Smooth muscle cell (in vitro differentiated cells): ENCODE results near the gene OLFML2B. TPM values are rescaled to one million over a fixed set of nuclear protein-coding genes. Genes with fewer than 3 reads are reported as not detected.

Experiments used
- DNase-seq: peaks from one replicate; lab custom pipeline; 2025; ENCODE audit not compliant: unreplicated experiment; lab: John Stamatoyannopoulos, UW
- H2AFZ ChIP-seq: fragments of 200-600 bp; sonication (generic); 2 replicates; pipeline ENCODE4 v1.6.0; 2016; ENCODE audit warnings: antibody characterized with exemption, low read depth, mild to moderate bottlenecking
- H3F3A ChIP-seq: fragments of 200-600 bp; sonication (generic); 2 replicates; pipeline ENCODE4 v1.6.0; 2017; ENCODE audit warnings: antibody characterized with exemption, low read depth
- H3K27ac ChIP-seq: fragments of 200-600 bp; sonication (generic); 2 replicates; pipeline ENCODE4 v1.5.1; 2016; ENCODE audit warnings: low read depth, mild to moderate bottlenecking
- H3K27me3 ChIP-seq: fragments of 200-600 bp; sonication (generic); 2 replicates; pipeline ENCODE4 v1.6.1; 2016; ENCODE audit warnings: low read depth, mild to moderate bottlenecking
- H3K36me3 ChIP-seq: fragments of 200-600 bp; sonication (generic); 2 replicates; pipeline ENCODE4 v1.5.1; 2016; ENCODE audit warnings: low read depth
- H3K4me1 ChIP-seq: fragments of 200-600 bp; sonication (generic); 2 replicates; pipeline ENCODE4 v1.5.1; 2016; ENCODE audit warnings: low read depth
- H3K4me2 ChIP-seq: fragments of 200-600 bp; sonication (generic); 2 replicates; pipeline ENCODE4 v1.6.0; 2016; ENCODE audit warnings: mild to moderate bottlenecking
- H3K4me3 ChIP-seq: fragments of 200-600 bp; sonication (generic); 2 replicates; pipeline ENCODE4 v1.5.1; 2016; ENCODE audit warnings: mild to moderate bottlenecking
- H3K79me2 ChIP-seq: fragments of 200-600 bp; sonication (generic); 2 replicates; pipeline ENCODE4 v1.6.0; 2016; ENCODE audit warnings: low read depth, mild to moderate bottlenecking
- H3K9ac ChIP-seq: fragments of 200-600 bp; sonication (generic); 2 replicates; pipeline ENCODE4 v1.6.0; 2016; ENCODE audit warnings: low read depth
- H3K9me3 ChIP-seq: fragments of 200-600 bp; sonication (generic); replicated peaks from 2 replicates; pipeline ENCODE4 v1.5.1; 2016; ENCODE audit warnings: low read depth
- H4K20me1 ChIP-seq: fragments of 200-600 bp; sonication (generic); 2 replicates; pipeline ENCODE4 v1.6.0; 2016; ENCODE audit warnings: low read depth
- WGBS: methylation state at CpG from one replicate; pipeline ENCODE4 v1.1.7; 2016; ENCODE audit warnings: low lambda C conversion rate; 5-methylcytosine and 5-hydroxymethylcytosine counted together
- polyA plus RNA-seq: library from polyadenylated mRNA; unstranded; fragments of >200 nt; fragmentation: Nextera tagmentation; extraction: Ambion mirVana; gene quantifications from 2 replicates; pipeline ENCODE4 v1.2.1, GENCODE V29; 2016
- total RNA-seq: library from RNA; depleted of rRNA; stranded (reverse); fragments of >200 nt; gene quantifications from 2 replicates; pipeline ENCODE4 v1.2.3, GENCODE V29; 2014
- TF ChIP-seq, protein P1 (sequence below): fragments of 200-600 bp; sonication (generic); IDR thresholded peaks from 2 replicates; pipeline ENCODE4 v1.5.1; 2017; ENCODE audit warnings: borderline replicate concordance, mild to moderate bottlenecking, antibody characterized with exemption; ENCODE audit not compliant: insufficient read depth, poor library complexity, severe bottlenecking

OLFML2B gene
- total and polyA plus RNA-seq, 2 experiments from 2014 or later, result 5.9 to 9.7 TPM

DNA sequence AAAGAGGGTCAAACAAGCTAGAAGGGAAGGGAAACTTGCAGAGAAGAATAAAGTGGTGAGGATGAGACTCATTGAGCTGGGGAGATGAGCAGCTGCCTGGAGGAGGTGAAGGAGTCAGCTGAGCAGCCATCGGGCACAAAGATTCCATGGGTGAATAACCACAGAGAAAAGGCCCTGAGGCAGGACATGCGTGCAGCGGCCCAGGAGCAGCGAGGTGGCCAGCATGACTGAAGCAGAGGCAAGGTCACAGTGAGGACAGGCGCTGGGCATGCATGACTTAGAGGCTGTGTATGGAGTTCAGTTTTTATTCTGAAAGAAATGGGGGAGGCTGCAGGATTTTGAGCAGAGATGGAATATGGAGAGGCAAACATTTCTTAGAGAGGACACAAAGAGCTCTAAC lies 24.9 kb downstream of the OLFML2B start:
- no peaks in the 10 kb centered on the region for H3K9me3 ChIP-seq
- H3K4me3 ChIP-seq, result no peak overlapping the region
- no peaks in the 10 kb centered on the region for H3K36me3 ChIP-seq
- H3K4me2 ChIP-seq, result no peak overlapping the region
- no peak overlapping the region for H3K9ac ChIP-seq
- H3K27ac ChIP-seq, result no peak overlapping the region
- H4K20me1 ChIP-seq, result no peaks in the 10 kb centered on the region
- H3K27me3 ChIP-seq, result no peaks in the 10 kb centered on the region
- DNase-seq, result no peak
- H2AFZ ChIP-seq, result no peak overlapping the region
- no peaks in the 10 kb centered on the region for H3F3A ChIP-seq
- H3K4me1 ChIP-seq, result peaks cover 5% of the 10 kb centered on the region
- H3K79me2 ChIP-seq, result no peaks in the 10 kb centered on the region
- TF ChIP-seq, protein P1, sequence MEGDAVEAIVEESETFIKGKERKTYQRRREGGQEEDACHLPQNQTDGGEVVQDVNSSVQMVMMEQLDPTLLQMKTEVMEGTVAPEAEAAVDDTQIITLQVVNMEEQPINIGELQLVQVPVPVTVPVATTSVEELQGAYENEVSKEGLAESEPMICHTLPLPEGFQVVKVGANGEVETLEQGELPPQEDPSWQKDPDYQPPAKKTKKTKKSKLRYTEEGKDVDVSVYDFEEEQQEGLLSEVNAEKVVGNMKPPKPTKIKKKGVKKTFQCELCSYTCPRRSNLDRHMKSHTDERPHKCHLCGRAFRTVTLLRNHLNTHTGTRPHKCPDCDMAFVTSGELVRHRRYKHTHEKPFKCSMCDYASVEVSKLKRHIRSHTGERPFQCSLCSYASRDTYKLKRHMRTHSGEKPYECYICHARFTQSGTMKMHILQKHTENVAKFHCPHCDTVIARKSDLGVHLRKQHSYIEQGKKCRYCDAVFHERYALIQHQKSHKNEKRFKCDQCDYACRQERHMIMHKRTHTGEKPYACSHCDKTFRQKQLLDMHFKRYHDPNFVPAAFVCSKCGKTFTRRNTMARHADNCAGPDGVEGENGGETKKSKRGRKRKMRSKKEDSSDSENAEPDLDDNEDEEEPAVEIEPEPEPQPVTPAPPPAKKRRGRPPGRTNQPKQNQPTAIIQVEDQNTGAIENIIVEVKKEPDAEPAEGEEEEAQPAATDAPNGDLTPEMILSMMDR, result no peak
- 82% methylated on average over 5 of the region's 5 CpGs for WGBS

GRCh38 chr1:161997152-161997551 lies 26.5 kb downstream of the OLFML2B start:
- Histone ChIP-seq H3K4me3 (no peak overlapping the region), H3F3A (no peaks in the 10 kb centered on the region), H3K4me2 (no peak overlapping the region), H3K4me1 (no peaks in the 10 kb centered on the region), H3K9ac (no peak overlapping the region), H3K27ac (no peak overlapping the region), H2AFZ (no peak overlapping the region), H3K27me3 (no peaks in the 10 kb centered on the region), H3K36me3 (no peaks in the 10 kb centered on the region), H4K20me1 (no peaks in the 10 kb centered on the region), H3K79me2 (no peaks in the 10 kb centered on the region), H3K9me3 (no peaks in the 10 kb centered on the region)
- WGBS, result 92% methylated on average over 1 of the region's 1 CpG
- DNase-seq, result no peak
- TF ChIP-seq, protein P1, result no peak

DNA sequence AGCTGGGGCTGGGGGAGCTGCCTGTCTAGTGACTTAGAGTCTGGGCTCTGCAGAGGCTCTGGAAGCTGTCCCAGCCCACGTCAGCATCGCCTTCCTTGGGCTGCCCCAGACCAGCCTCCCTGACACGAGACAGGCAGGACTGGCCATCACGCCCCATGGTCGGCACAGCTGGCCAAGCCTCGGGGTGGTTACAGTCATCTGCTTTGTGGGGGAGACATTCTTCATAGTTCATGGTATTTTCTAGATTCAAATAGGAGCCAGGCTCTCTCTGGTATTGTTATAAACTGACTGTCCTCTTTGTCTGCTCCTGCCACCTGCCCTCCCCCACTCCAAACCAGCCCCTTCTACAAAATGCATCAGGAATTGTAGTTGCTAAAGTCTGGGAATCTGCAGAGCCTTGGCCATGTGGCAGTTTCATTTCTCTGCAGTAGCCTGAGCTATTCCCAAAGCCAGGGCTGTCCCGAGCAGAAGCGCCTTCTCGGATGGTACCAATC lies 29.4 kb downstream of the OLFML2B start:
- Histone ChIP-seq H3F3A (no peaks in the 10 kb centered on the region), H3K4me2 (peak overlapping the region; percentile 45), H2AFZ (no peak overlapping the region), H3K9ac (no peak overlapping the region), H3K27me3 (no peaks in the 10 kb centered on the region), H3K36me3 (no peaks in the 10 kb centered on the region), H3K27ac (peak overlapping the region; percentile 35), H3K4me1 (no peaks in the 10 kb centered on the region), H3K9me3 (no peaks in the 10 kb centered on the region), H3K79me2 (no peaks in the 10 kb centered on the region), H4K20me1 (no peaks in the 10 kb centered on the region), H3K4me3 (no peak overlapping the region)
- TF ChIP-seq, protein P1, result no peak
- 34% methylated on average over 9 of the region's 9 CpGs for WGBS
- no peak for DNase-seq

GRCh38 chr1:161993576-161993975 lies 30.1 kb downstream of the OLFML2B start:
- Histone ChIP-seq H3K4me1 (no peaks in the 10 kb centered on the region), H3K9ac (no peak overlapping the region), H2AFZ (no peak overlapping the region), H3K9me3 (no peaks in the 10 kb centered on the region), H3K27me3 (no peaks in the 10 kb centered on the region), H3K4me3 (no peak overlapping the region), H3F3A (no peaks in the 10 kb centered on the region), H3K27ac (peak overlapping the region; percentile 35), H3K4me2 (peak overlapping the region; percentile 45), H3K79me2 (no peaks in the 10 kb centered on the region), H3K36me3 (no peaks in the 10 kb centered on the region), H4K20me1 (no peaks in the 10 kb centered on the region)
- TF ChIP-seq, protein P1, result no peak
- WGBS, result 92% methylated on average over 11 of the region's 11 CpGs
- DNase-seq, result no peak
